Nephron progenitor cell (in vitro differentiated cells): ENCODE data around the gene NPBWR2.

Experiments used
- DNase-seq: peaks from one replicate; pipeline ENCODE4 v3.0.0; 2021
- H3K27ac Mint-ChIP-seq: 2 replicates; pipeline ENCODE4 v1.8.0; 2021; ENCODE audit warnings: mild to moderate bottlenecking, moderate library complexity, mixed read lengths
- H3K27me3 Mint-ChIP-seq: 2 replicates; pipeline ENCODE4 v1.8.0; 2021; ENCODE audit warnings: mild to moderate bottlenecking, low read depth, mixed read lengths; ENCODE audit not compliant: poor library complexity
- H3K36me3 Mint-ChIP-seq: 2 replicates; pipeline ENCODE4 v1.8.0; 2021; ENCODE audit warnings: low read depth, mixed read lengths
- H3K4me1 Mint-ChIP-seq: 2 replicates; pipeline ENCODE4 v1.8.0; 2021; ENCODE audit warnings: mixed read lengths
- H3K4me3 Mint-ChIP-seq: 2 replicates; pipeline ENCODE4 v1.8.0; 2021; ENCODE audit warnings: mild to moderate bottlenecking, moderate library complexity, mixed read lengths
- H3K9me3 Mint-ChIP-seq: 2 replicates; pipeline ENCODE4 v1.8.0; 2021; ENCODE audit warnings: mild to moderate bottlenecking, moderate library complexity, mixed read lengths
- CTCF ChIP-seq: fragments of 200-600 bp; sonication (generic); IDR thresholded peaks from 2 replicates; pipeline ENCODE4 v1.5.0; 2021; ENCODE audit warnings: antibody characterized with exemption

NPBWR2 gene

GRCh38 chr20:64067005-64067632, 40.2 kb downstream of the NPBWR2 start:
- DNase-seq: no peak
- H3K27me3 Mint-ChIP-seq: no peaks in the 10 kb centered on the region
- no peak for TF ChIP-seq CTCF
- no peaks in the 10 kb centered on the region for H3K9me3 Mint-ChIP-seq
- peak overlapping the region; percentile 24 for H3K27ac Mint-ChIP-seq
- H3K36me3 Mint-ChIP-seq: no peaks in the 10 kb centered on the region
- H3K4me1 Mint-ChIP-seq: peaks cover 31% of the 10 kb centered on the region
- H3K4me3 Mint-ChIP-seq: no peak overlapping the region

GRCh38 chr20:64065974-64066343, 41.4 kb downstream of the NPBWR2 start:
- H3K4me3 Mint-ChIP-seq: no peak overlapping the region
- H3K9me3 Mint-ChIP-seq: no peaks in the 10 kb centered on the region
- H3K36me3 Mint-ChIP-seq: no peaks in the 10 kb centered on the region
- TF ChIP-seq CTCF: no peak
- H3K27ac Mint-ChIP-seq: no peak overlapping the region
- H3K4me1 Mint-ChIP-seq: peaks cover 34% of the 10 kb centered on the region
- DNase-seq: no peak
- no peaks in the 10 kb centered on the region for H3K27me3 Mint-ChIP-seq

- Mint-ChIP-seq H3K4me1 (peaks cover 34% of the 10 kb centered on the region), H3K27me3 (no peaks in the 10 kb centered on the region), H3K27ac (no peak overlapping the region), H3K9me3 (no peaks in the 10 kb centered on the region), H3K36me3 (no peaks in the 10 kb centered on the region), H3K4me3 (peak overlapping the region; percentile 12)
- no peak for TF ChIP-seq CTCF
- DNase-seq: no peak
These were observed 42.0 kb downstream of the NPBWR2 start for GRCh38 chr20:64065062-64065973.

- Mint-ChIP-seq H3K27ac (peak overlapping the region; percentile 57), H3K4me3 (peak overlapping the region; percentile 93), H3K27me3 (peaks cover 11% of the 10 kb centered on the region), H3K36me3 (no peaks in the 10 kb centered on the region), H3K4me1 (peaks cover 34% of the 10 kb centered on the region), H3K9me3 (no peaks in the 10 kb centered on the region)
- no peak for TF ChIP-seq CTCF
- no peak for DNase-seq
These were observed 43.1 kb downstream of the NPBWR2 start for GRCh38 chr20:64064145-64064698.

- Mint-ChIP-seq H3K4me3 (peak overlapping the region; percentile 93), H3K4me1 (peaks cover 34% of the 10 kb centered on the region), H3K9me3 (no peaks in the 10 kb centered on the region), H3K27ac (peak overlapping the region; percentile 57), H3K27me3 (peaks cover 11% of the 10 kb centered on the region), H3K36me3 (no peaks in the 10 kb centered on the region)
- TF ChIP-seq CTCF: no peak
- peak; percentile 67 for DNase-seq
These were observed 43.8 kb downstream of the NPBWR2 start for GRCh38 chr20:64063389-64064144.
